ENCODE measurements around the gene OR9G1. TPM values are rescaled to one million over a fixed set of nuclear protein-coding genes. Genes with fewer than 3 reads are reported as not detected.
"Not testable (repeated sequence)": the region's sequence is repeated elsewhere in the genome, so short reads cannot be mapped to it uniquely, and the experiment has no call there.

Gene OR9G1, protein sequence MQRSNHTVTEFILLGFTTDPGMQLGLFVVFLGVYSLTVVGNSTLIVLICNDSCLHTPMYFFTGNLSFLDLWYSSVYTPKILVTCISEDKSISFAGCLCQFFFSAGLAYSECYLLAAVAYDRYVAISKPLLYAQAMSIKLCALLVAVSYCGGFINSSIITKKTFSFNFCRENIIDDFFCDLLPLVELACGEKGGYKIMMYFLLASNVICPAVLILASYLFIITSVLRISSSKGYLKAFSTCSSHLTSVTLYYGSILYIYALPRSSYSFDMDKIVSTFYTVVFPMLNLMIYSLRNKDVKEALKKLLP
- not detected in 2 replicates for total RNA-seq

DNA sequence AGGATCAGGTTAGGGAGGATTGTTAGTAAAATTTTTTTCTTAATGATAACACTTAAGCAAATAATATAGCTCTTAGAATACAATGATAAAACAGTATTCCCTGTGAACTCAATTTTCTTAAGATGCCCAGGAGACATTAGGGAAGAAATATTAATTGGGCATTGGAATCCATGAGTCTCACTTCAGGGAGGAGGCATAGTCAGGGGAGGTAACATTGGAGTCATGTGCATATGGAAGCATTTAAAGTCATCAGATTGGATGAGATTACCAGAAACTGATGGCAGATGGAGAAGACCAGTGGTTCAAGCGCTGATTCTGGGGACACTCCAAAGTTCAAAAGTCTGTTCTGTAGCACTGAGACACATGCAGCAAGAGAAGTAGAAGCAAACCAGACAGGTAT, at the start of gene OR9G1:
OR9G1 (plus strand) TSS at position 301 of the 400 bp plus-strand sequence. CDS start 1,293 bp downstream, outside the sequence.
- TF ChIP-seq, protein P1, sequence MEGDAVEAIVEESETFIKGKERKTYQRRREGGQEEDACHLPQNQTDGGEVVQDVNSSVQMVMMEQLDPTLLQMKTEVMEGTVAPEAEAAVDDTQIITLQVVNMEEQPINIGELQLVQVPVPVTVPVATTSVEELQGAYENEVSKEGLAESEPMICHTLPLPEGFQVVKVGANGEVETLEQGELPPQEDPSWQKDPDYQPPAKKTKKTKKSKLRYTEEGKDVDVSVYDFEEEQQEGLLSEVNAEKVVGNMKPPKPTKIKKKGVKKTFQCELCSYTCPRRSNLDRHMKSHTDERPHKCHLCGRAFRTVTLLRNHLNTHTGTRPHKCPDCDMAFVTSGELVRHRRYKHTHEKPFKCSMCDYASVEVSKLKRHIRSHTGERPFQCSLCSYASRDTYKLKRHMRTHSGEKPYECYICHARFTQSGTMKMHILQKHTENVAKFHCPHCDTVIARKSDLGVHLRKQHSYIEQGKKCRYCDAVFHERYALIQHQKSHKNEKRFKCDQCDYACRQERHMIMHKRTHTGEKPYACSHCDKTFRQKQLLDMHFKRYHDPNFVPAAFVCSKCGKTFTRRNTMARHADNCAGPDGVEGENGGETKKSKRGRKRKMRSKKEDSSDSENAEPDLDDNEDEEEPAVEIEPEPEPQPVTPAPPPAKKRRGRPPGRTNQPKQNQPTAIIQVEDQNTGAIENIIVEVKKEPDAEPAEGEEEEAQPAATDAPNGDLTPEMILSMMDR (IDR thresholded peaks at IDR 0.05; ENCODE audit: insufficient read depth, low read length, poor library complexity, severe bottlenecking), result no peak
- Histone ChIP-seq H3K36me3 (ENCODE audit: control insufficient read depth, insufficient read depth, low read length) (no peaks in the 10 kb centered on the region), H3K4me3 (ENCODE audit: low read depth, low read length) (no peak within 1 kb of the TSS), H3K27me3 (ENCODE audit: control insufficient read depth, insufficient read depth, low read length) (no peaks in the 10 kb centered on the region)
- no peak for DNase-seq (ENCODE audit: low read depth)

DNA sequence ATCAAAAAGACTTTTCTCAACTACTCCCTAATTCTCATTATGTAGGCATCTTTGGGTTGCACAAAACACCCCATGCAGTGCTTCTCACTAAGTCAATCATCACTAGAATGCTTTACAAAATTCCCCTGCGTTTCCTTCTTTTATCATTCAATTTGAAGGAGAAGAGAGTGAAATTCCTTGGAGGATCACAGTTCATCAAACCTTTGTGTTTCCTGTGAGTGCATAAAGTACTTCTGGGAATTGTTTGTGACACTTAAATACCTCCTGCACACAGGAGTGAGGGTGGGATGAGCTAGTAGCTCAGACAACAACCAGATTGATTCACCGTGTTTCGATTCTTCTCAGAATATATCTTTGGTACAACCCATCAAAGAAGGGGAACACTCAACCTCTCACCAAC, 39.1 kb upstream of the OR9G1 start:
- no peaks in the 10 kb centered on the region for H3K27me3 ChIP-seq (ENCODE audit: control insufficient read depth, insufficient read depth, low read length)
- TF ChIP-seq, protein P1 (IDR thresholded peaks at IDR 0.05; ENCODE audit: insufficient read depth, low read length, poor library complexity, severe bottlenecking), result no peak
- H3K4me3 ChIP-seq (ENCODE audit: low read depth, low read length), result no peak overlapping the region
- H3K36me3 ChIP-seq (ENCODE audit: control insufficient read depth, insufficient read depth, low read length), result no peaks in the 10 kb centered on the region
- no peak for DNase-seq (ENCODE audit: low read depth)

DNA sequence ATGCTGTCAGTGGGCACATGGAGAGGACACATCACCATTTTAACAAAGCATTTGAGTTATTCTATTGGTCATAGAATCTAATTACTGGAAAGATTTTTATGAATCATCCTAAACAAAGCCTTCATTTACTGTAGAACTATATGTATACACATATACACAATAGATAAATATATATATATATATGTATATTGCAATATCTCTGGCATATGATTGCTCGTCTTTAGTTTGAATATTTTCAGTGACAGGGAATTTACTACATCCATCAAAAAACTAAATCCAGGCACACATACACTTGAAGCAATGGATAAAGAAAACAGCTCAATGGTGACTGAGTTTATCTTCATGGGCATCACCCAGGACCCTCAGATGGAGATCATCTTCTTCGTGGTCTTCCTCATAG, 35.5 kb upstream of the OR9G1 start, which contains the start of gene OR5AR1:
OR5AR1 (plus strand) TSS at position 301 of the 400 bp plus-strand sequence; CDS start at position 301, 0 bp downstream.
- TF ChIP-seq, protein P1 (IDR thresholded peaks at IDR 0.05; ENCODE audit: insufficient read depth, low read length, poor library complexity, severe bottlenecking), result no peak
- no peak for DNase-seq (ENCODE audit: low read depth)
- Histone ChIP-seq H3K36me3 (ENCODE audit: control insufficient read depth, insufficient read depth, low read length) (no peaks in the 10 kb centered on the region), H3K4me3 (ENCODE audit: low read depth, low read length) (no peak within 1 kb of the TSS), H3K27me3 (ENCODE audit: control insufficient read depth, insufficient read depth, low read length) (no peaks in the 10 kb centered on the region)

DNA sequence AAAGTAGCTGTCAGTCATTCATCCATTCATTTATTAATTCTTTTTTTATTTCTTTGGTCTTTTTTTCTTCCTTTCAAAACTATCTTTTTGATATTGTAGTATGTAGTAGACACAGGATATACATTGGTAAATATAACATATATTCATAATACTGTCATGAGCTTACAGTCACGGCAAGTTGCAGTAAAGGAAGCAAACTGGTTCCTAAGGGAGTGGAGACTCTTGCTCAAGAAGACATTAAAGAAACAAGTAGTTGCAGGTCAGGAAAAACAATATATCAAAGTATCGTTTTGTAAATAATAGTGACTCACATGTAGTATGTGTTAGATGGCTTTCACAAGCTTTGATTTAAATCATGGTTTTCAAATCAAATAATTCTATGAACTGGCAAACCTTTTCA, 27.9 kb upstream of the OR9G1 start:
- DNase-seq (ENCODE audit: low read depth), result no peak
- H3K4me3 ChIP-seq (ENCODE audit: low read depth, low read length), result no peak overlapping the region
- H3K36me3 ChIP-seq (ENCODE audit: control insufficient read depth, insufficient read depth, low read length), result no peaks in the 10 kb centered on the region
- no peaks in the 10 kb centered on the region for H3K27me3 ChIP-seq (ENCODE audit: control insufficient read depth, insufficient read depth, low read length)
- TF ChIP-seq, protein P1 (IDR thresholded peaks at IDR 0.05; ENCODE audit: insufficient read depth, low read length, poor library complexity, severe bottlenecking), result no peak

DNA sequence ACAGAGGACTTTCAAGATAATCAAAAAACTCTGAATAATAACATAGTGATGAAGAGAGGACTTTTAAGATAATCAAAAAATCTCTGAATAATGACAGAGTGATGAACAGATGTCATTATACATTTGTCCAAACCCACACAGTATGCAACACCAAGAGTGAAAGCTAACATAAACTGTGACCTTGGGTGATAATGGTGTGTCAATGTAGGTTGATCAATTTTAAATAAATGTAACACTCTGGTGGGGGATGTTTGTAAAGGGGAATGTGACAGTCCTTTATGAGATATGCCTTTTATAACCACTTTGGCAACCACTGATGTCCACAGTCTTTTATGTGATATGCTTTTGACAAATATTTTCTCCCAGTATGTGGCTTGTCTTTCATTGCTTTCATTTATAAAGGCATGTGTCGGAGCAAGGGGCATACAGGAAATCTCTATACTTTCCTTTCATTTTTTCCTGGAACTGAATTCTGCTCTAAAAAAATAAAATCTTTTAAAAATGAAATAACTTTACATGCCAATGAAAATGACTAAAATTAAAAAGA, 10.3 kb upstream of the OR9G1 start:
- TF ChIP-seq, protein P1 (IDR thresholded peaks at IDR 0.05; ENCODE audit: insufficient read depth, low read length, poor library complexity, severe bottlenecking), result no peak
- no peaks in the 10 kb centered on the region for H3K27me3 ChIP-seq (ENCODE audit: control insufficient read depth, insufficient read depth, low read length)
- no peaks in the 10 kb centered on the region for H3K36me3 ChIP-seq (ENCODE audit: control insufficient read depth, insufficient read depth, low read length)
- DNase-seq (ENCODE audit: low read depth), result no peak
- H3K4me3 ChIP-seq (ENCODE audit: low read depth, low read length), result no peak overlapping the region

DNA sequence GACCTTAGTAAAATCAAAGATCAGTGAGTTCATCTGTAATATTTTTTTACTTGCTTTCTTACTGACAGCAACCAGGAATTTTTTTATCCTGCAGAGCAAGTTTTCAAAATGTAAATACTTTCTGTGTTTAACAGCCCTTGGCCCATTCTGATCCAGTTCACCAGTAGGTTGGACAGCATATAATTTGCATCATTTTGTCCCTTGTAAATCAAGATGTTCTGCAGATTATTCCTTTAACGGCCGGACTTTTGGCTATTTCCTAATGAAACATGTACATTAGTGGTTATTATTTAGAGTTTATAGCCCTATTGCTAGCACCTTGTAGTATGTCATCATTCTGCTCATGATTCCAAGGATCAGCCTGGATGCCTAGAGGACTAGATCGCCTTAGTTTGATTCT, 7.7 kb upstream of the OR9G1 start:
- H3K4me3 ChIP-seq (ENCODE audit: low read depth, low read length); H3K27me3 ChIP-seq (ENCODE audit: control insufficient read depth, insufficient read depth, low read length); DNase-seq (ENCODE audit: low read depth); H3K36me3 ChIP-seq (ENCODE audit: control insufficient read depth, insufficient read depth, low read length): not testable (repeated sequence)
